ENCODE measurements around the gene CLSTN1.
"Not testable (repeated sequence)": the region's sequence is repeated elsewhere in the genome, so short reads cannot be mapped to it uniquely, and the experiment has no call there.

The CLSTN1 gene

DNA sequence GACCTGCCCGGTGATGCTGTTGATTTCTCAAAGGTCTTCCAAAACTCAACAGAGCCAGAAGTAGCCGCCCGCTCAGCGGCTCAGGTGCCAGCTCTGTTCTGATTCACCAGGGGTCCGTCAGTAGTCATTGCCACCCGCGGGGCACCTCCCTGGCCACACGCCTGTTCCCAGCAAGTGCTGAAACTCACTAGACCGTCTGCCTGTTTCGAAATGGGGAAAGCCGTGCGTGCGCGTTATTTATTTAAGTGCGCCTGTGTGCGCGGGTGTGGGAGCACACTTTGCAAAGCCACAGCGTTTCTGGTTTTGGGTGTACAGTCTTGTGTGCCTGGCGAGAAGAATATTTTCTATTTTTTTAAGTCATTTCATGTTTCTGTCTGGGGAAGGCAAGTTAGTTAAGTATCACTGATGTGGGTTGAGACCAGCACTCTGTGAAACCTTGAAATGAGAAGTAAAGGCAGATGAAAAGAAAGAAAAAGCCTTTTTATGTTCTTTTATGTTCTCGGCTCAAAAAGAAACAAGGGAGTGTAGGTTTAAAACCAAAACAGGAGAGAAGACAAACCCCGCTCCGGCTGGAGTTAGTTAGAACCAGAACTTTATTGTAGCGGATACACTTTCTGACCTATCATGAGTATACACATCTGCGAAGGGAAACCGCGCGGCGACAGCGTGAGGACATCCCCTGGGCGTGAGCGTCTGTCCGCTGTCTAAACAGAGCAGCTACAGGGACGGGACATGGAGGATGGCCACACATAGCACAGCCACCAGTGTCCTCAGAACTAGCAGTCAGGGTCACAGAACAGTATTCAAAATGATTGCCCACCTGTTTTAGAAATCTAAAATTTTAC, 95.1 kb downstream of the CLSTN1 start:
- no peak for DNase-seq

DNA sequence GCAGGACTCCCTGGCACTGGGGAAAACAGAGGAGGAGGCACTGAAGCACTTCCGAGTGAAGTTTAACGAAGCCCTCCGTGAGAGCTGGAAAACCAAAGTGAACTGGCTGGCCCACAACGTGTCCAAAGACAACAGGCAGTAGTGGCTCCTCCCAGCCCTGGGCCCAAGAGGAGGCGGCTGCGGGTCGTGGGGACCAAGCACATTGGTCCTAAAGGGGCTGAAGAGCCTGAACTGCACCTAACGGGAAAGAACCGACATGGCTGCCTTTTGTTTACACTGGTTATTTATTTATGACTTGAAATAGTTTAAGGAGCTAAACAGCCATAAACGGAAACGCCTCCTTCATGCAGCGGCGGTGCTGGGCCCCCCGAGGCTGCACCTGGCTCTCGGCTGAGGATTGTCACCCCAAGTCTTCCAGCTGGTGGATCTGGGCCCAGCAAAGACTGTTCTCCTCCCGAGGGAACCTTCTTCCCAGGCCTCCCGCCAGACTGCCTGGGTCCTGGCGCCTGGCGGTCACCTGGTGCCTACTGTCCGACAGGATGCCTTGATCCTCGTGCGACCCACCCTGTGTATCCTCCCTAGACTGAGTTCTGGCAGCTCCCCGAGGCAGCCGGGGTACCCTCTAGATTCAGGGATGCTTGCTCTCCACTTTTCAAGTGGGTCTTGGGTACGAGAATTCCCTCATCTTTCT, 96.7 kb downstream of the CLSTN1 start:
- no peak for DNase-seq

DNA sequence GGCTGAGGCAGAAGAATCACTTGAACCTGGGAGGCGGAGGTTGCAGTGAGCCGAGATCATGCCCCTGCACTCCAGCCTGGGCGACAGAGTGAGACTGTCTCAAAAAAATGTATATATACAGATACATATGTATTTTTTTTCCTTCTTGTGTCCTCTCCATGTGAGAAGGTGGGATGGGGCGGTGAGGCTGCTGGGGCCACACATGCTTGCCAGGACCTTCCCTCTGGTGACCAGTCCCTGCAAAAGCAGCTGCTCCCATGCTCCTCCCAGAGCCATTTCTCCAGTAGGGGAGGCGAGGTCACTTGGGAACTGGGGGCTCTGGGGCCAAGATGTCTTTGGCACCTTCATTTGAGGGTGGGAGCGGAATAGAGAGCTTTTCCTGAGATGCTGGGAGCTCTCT, 97.4 kb downstream of the CLSTN1 start:
- DNase-seq = no peak

DNA sequence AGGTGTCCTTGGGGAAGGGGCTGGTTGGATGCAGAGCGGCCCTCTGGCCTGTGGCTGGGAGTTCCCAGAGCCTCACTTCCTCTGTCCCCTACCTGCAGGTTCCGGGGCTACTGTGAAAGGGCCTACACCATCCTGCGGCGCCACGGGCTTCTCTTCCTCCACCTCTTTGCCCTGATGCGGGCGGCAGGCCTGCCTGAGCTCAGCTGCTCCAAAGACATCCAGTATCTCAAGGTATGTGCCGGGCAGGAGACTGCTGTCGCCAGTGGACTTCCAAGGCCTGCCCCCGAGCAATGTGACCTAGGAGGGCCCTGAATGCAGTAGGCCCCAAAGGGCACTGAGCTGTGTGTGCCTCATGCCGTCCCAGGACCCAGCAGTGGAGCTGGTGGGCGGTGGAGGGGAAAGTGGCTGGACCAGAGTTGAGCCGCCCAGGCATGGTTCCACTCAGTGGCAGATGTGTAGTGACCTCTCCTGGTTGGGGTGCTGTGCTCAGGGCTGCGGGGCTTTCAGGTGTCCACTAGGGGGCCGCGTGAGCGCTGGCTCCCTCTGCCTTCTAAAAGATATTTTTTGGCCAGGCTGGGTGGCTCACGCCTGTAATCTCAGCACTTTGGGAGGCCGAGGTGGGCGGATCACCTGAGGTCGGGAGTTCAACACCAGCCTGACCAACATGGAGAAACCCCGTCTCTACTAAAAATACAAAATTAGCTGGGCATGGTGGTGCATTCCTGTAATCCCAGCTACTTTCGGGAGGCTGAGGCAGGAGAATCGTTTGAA, 98.9 kb downstream of the CLSTN1 start:
- DNase-seq = peak; percentile 11 to 62

DNA sequence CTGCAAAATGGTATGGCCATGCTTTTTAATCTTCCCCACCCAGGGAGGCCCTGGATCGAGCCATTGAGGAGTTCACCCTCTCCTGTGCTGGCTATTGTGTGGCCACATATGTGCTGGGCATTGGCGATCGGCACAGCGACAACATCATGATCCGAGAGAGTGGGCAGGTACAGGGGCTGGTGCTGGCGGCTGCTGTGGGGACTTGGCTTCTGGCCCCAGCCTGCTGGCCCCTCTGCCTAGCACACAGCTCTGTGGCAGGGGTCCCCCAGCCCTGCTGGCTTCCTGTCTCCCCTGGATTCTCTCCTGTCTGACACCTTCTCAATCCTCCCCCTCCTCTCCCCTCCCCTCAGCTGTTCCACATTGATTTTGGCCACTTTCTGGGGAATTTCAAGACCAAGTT, 99.8 kb downstream of the CLSTN1 start:
- no peak for DNase-seq

DNA sequence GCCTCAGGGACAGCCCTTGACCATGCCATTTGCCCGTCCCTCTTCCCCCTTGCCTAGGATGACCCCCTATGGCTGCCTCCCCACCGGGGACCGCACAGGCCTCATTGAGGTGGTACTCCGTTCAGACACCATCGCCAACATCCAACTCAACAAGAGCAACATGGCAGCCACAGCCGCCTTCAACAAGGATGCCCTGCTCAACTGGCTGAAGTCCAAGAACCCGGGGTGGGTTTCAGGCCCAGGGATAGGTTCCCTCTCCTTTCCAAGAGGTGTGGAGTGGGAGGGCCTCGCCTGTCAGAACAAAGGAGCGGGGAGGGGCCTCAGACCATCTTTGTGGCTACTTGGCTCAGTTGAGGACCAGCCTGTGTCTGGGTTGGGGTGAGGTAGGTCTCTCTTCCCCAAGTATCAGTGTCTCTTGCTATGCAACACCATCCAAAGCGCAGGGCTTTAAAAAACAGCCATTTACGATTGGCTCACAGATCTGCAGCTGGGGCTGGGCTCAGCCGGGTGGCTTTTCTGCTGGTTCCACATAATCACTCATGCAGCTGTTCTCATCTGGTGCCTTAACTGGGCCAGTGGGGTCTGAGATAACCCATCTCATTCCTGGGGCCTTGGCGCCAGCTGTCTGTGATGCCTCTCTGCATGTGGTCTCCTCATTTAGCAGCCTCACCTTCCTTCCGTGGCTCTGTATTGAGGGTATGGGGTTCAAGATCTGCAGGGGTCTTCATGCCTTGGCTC, 100.5 kb downstream of the CLSTN1 start:
- no peak for DNase-seq

DNA sequence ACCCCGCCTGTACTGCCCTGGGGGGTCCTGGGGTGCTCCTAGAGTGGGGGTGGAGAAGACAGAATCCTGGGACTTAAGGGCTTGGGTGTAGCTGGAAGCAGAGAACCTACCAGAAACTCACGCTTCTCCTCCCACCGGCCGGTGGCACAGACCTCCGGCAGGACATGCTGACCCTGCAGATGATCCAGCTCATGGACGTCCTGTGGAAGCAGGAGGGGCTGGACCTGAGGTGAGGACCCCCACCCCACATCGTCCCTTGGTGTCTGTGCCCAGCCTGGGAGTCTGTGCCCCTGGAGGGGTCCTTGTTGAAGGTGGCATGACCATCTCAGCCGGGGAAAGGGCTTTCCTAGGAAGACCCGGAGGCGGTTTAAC, 101.4 kb downstream of the CLSTN1 start:
- DNase-seq = no peak

DNA sequence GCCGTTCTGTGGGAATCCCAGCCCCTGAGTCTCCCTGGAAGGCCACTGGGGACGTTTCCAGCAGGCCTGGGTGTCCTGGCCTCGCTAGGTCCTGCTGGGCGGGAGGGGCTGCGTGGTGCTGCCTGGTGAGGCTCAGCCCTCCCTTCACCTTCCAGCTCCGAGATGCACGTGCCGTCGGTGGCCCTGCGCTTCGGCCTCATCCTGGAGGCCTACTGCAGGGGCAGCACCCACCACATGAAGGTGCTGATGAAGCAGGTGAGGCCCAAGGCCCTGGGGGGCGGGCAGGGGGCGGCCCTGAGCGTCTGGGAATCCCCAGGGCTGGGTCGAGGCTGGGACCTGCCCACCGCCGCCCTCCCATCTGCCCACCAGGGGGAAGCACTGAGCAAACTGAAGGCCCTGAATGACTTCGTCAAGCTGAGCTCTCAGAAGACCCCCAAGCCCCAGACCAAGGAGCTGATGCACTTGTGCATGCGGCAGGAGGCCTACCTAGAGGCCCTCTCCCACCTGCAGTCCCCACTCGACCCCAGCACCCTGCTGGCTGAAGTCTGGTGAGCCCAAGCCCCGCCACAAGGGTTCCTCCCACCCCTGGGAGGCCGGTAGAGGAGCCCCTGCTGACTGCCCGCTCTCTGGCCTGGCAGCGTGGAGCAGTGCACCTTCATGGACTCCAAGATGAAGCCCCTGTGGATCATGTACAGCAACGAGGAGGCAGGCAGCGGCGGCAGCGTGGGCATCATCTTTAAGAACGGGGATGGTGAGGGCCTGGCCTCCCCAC, 102.0 kb downstream of the CLSTN1 start:
- DNase-seq = peak; percentile 13 to 57

DNA sequence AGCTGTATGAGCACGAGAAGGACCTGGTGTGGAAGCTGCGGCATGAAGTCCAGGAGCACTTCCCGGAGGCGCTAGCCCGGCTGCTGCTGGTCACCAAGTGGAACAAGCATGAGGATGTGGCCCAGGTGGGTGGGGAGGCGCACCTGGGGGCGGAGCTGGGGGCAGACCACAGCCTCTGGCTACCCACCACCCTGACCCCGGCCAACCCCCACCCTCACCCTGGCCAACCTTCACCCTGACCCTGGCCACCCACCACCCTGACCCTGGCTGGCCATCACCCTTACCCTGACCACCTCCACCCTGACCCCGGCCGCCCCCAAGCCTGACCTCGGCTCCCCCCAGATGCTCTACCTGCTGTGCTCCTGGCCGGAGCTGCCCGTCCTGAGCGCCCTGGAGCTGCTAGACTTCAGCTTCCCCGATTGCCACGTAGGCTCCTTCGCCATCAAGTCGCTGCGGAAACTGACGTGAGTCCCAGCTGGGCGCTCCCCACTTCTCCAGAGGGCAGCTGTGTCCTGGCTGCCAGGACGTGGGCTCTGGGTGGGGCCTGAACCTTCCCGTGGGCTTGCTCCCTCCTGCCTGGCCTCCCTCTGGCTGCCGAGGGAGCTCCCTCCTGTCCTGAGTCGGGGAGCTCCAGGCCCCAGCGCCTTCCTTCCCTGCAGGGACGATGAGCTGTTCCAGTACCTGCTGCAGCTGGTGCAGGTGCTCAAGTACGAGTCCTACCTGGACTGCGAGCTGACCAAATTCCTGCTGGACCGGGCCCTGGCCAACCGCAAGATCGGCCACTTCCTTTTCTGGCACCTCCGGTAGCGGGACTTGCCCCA, 102.8 kb downstream of the CLSTN1 start:
- DNase-seq = no peak

DNA sequence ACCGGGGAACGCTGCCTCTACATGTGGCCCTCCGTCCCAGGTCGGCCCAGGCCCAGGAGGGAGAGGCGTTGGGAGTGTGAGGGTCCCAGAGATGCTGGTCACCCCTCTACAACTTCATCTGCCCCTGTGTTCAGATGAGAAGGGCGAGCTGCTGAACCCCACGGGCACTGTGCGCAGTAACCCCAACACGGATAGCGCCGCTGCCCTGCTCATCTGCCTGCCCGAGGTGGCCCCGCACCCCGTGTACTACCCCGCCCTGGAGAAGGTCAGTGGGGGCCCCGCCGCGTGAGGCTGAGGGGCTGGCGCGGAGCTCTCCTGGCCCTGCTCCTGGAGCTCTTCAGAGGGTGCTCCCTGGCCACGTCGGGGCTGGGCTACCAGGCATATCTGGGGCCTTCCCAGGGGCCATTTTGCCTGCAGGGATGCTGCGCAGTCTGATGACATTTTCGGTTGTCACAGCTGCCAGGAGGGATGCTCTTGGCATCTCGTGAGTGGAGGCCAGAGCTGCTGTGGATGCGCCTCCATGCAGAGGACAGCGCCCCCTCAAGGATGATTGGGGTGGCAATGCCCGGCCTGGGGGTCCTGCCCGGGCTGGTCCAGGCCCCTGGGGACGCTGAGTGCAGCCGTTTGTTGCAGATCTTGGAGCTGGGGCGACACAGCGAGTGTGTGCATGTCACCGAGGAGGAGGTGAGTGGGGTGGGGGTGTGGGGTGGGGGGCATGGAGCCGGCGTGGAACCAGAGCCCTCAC, 103.6 kb downstream of the CLSTN1 start:
- no peak for DNase-seq

DNA sequence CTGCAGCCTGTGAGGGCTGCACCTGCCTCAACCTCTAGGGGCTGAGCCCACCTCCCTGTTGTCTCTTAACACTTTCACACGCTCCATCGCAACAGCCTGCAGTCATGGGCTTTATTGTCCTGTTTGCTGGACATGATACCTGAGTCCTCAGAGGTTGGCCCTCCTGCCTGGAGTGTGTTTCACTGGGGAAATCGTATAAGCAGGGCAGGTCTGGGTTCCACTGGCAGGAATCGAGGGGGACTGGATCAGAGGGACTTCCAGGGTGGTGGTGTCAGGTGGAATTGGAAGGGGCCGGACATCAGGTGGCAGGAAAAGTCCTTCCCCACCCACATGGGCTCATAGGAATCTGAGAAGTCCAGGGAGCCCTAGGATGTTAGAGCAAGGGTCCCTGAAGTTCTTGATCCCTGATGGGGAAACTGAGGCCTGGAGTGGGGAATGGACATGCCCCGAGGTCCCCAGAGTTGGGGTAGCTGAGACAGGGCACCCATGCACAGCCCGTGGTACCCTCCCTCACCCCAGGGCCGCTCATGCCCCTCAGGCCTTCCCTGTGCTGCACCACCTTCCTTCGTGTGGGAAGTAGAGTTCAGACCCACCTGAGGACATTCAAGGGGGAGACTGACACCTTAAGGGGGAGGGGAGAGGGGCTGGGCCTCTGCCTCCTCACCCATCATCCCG, 105.6 kb downstream of the CLSTN1 start:
- DNase-seq = no peak

DNA sequence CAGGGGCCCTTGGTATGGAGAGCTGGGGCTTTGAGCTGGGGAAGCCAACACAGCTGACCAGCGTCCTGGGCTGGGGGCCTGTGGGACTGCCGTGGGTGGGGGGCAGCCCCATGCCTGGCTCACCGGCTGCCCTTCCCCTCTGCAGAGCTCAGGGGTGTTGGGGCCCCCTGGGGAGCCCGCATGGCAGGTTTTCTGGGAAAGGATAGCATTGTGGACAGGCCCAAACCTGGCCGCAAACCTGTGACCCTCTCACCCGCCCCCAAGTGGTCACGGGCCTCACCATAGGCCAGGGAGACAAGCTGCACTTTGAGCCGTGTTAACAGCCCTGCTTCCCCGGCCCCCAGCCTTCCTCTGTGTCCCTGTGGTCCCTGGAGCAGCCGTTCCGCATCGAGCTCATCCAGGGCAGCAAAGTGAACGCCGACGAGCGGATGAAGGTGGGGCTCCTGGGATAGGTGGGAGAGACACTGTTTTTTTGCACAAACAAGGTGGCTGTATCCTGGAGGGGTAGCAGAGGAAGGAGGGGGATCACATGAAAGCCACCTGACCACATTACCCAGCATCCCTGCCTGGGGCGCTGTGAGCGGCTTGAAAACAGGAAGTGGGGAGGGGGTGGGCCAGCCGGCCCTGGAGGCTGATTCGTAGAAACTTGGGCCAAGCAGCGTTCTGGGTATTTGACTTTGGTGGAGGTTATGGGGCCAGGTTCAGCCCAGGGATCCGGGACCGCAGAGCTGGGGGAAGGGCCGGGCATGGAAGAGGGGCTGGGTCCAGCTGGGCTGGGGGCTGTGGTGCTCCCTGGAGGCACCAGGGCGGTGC, 106.4 kb downstream of the CLSTN1 start:
- DNase-seq = no peak

DNA sequence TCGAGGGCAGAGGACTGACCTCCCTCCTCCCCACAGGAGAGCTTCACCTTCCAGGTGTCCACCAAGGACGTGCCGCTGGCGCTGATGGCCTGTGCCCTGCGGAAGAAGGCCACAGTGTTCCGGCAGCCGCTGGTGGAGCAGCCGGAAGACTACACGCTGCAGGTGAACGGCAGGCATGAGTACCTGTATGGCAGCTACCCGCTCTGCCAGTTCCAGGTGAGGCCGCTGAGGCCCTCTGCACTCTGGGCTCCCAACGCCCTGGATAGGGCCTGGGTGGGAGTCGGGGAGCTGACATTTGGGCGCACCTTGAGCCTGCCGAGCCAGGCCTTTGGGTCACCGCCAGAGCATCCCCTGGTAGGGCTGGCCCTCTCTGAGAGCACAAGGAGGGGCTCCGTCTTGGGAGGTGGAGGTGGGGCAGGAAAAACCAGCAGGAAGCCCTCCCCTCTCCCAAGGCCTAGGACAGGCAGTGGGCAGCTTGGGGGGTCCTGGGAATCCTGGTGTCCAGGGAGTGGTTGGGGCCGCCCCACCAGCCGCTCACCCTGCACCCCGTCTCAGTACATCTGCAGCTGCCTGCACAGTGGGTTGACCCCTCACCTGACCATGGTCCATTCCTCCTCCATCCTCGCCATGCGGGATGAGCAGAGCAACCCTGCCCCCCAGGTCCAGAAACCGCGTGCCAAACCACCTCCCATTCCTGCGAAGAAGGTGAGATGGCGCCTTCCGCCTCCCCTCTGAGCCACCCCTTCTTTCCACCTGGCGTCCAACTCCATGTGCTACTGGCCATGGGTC, 107.2 kb downstream of the CLSTN1 start:
- DNase-seq = no peak

DNA sequence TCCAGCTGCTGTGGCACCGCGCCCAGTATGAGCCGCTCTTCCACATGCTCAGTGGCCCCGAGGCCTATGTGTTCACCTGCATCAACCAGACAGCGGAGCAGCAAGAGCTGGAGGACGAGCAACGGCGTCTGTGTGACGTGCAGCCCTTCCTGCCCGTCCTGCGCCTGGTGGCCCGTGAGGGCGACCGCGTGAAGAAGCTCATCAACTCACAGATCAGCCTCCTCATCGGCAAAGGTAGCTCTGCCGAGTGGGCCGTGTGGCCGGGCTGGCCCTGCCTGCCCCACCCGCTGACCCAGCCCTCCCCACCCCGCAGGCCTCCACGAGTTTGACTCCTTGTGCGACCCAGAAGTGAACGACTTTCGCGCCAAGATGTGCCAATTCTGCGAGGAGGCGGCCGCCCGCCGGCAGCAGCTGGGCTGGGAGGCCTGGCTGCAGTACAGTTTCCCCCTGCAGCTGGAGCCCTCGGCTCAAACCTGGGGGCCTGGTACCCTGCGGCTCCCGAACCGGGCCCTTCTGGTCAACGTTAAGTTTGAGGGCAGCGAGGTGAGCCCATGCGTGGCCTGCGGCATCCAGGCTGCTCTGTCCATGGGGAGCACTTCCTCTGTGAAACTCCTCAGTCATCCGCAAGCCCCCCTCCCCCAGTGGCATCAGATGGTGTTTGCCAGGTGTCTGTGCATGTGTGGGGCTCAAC, 108.1 kb downstream of the CLSTN1 start:
- DNase-seq = no peak

DNA sequence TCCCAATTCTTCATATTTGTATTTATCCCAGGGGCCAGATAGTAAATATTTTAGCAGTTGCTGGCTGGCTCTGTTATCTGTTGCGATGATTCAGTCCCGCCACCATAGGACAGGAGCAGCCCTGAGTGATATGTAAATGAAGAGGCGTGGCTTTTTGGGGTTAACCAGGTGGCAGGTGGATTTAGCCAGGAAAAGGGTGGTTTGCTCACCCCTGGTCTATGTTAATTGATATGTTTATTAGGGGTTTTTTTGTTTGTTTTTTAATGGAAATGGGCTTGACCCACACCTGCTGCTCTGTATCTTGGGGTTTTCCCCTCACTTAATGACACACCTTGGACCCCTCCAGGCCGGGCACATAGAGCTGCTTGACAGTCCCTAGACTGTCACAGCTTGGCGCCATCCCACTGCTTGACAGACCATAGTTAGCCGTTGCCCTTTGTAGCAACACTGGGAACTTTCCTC, 109.5 kb downstream of the CLSTN1 start:
- no peak for DNase-seq

DNA sequence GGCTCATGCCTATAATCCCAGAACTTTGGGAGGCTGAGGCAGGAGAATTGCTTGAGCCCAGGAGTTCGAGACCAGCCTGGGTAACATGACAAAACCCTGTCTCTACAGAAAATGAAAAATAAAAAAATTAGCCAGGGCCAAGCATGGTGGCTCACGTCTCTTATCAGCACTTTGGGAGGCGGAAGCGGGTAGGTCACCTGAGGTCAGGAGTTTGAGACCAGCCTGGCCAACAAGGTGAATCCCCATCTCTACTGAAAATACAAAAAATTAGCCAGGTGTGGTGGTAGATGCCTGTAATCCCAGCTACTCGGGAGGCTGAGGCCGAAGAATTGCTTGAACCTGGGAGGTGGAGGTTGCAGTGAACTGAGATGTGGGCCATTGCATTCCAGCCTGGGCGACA, 111.0 kb downstream of the CLSTN1 start:
- not testable (repeated sequence) for DNase-seq

DNA sequence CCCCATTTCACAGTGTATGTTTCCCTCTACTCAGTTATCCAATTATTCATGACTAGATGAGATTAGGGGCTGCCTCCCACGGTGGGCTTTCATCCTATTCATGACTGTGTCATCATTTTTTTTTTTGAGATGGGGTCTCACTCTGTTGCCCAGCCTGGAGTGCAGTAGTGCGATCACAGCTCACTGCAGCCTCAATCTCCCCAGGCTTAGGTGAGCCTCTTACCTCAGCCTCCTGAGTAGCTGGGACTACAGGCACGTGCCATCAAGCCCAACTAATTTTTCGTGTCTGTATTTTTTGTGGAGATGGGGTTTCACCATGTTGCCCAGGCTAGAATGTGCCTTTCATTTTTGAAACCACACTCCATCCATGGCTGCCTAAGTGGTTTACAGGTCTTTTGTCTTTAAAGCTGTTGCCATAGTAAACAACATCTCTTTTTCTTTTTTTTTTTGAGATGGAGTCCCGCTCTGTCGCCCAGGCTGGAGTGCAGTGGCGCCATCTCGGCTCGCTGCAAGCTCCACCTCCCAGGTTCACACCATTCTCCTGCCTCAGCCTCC, 112.2 kb downstream of the CLSTN1 start:
- DNase-seq = no peak
